HG03354 (cell line): ENCODE measurements around the gene PREX1.

Experiments
- ATAC-seq: cut with Tn5 transposase; IDR thresholded peaks from one replicate; pipeline ENCODE4 v1.9.1; 2021; ENCODE audit warnings: mild to moderate bottlenecking; ENCODE audit not compliant: unreplicated experiment, poor library complexity, severe bottlenecking

Gene PREX1

DNA sequence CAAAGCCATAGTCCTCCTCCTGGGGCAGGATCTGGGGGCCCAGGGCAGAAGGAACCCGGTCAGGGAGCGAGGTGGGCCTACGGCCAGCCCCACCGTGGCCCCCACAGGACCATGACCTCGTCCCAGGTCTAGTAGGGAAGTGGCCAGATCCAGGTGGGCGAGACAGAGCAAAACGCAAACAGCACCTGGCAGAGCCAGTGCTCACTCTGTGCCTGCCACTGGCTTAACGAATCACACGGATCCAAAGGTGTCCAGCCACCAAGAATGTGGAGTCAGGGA is 169.7 kb downstream of the PREX1 start:
- no peak for ATAC-seq

DNA sequence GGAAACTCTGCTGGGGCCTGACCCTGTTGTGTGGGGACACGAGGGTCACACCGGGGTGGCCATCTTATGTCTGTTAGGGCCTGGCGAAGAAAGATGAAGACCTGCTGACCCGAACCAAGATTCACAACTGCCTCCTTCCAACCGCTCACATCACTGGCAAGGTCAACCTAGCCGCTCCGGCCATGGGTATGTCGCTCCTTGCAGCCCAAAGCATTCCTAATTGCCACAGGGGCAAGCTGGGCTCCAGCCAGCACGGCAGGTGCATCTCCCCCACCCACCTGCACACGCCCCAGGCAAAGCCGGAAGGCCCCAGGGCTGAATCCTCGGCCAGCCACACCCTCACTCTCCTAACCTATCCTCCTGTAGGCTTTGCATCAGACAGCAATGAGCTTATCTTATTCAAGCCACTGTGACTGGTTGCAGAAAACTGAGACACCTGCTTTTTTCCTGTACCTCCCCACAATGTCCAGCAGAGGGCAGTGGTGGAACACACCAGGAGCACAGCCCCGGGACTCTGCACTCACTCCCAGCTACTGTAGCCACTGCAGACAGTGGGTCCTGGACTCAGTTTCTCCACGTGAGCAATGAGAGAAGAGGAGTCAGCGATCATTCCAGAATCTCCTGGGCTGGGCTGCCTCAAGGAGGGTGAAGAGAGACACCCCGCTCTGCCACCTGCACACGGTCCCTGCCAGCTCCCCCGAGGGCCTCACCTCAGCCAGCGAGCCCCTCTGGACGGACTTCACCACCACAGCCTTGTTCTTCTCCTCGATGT is 170.2 kb downstream of the PREX1 start:
- ATAC-seq = no peak

DNA sequence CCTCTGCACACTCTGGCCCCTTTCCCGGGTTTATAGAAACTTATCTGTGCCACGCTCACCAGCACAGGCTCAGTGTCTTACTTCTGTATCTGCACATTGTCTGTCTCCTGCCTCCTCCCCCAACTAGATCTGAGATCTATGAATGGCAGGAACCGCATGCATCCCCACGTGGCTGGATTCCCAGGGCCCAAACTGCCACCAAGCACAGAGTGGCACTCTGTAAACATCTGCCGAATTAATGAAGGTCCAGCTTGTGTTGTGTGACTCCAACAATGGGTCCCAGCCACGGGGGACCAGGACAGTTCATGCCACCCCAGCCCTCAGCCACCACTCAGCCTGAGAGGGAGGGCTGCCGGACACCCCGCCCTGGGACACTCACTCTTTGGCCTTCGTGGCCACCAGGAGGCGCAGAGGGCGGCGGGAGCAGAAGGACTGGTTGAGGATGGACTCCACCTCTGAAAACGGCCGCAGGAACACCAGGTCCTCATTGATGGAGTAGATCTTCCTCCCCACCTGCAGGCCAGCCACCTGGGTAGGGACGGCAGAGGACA is 171.1 kb downstream of the PREX1 start:
- no peak for ATAC-seq

DNA sequence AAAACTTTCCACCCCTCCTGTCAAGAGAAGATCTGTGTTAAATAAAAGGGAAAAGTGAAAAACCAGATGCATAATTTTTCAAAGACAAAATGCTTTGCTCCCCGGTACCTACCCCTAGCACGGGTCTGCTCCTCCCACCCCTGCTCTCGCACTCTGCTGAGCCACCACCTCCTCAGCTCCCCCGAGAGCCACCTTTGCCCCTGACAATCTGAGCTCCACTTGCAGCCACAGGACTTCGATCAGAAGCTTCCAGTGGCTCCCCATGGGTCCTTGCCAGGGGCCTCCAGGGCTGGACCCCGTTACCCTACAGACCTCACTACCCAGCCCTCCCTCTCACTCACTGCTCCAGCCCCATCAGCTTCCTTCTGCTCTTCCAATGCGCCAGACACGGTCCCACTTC is 171.7 kb downstream of the PREX1 start:
- no peak for ATAC-seq

DNA sequence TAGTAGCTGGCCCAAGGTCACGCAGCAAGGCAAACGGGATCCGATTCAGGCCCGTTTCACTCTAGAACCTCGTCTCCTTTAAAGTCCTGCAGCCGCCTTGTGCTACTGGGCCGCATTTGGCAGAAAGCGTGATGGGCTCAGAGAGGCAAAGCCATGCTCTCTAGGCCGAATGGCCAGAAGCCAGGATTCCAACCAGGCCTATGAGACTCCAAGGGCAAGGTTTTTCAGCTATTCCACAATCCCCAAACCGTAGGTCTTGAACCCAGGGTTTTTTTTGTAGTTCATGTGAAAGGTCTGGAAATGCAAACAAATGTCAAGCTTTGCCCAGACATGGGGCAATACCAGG is 174.1 kb downstream of the PREX1 start:
- no peak for ATAC-seq

DNA sequence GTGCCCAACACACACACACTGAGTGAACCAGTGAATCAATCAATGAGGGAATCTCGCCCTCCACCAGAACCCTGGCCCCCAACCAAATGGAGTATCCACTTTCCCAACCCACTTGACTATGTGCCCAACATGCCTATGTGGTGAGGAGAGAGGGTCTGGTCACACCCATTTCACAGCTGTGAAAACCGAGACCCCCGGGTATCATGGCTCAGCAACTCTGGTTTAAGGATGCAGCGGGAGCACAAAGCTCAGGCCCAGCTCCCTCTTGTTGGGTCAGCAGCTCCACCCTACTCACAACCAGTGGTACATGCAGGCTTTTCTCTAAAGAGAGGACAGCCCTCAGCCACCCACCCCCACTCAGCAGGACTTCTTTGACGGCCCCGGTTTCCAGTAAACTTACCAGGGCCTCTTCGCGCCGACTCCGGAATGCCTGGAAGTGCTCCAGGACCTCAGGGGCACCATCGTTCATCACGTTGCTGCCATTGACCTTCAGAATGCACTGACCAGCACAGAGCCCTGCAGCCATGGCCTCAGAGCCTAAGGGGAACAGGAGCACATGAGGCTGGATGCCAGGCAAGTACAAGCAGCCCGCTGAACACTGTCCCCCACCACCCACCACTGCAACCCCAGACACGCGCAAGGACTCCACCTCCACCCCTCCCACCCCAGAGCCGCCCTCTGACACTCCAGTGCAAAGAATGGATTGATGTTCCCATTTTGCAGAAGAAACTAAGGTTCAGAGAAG is 174.7 kb downstream of the PREX1 start:
- ATAC-seq = no peak

DNA sequence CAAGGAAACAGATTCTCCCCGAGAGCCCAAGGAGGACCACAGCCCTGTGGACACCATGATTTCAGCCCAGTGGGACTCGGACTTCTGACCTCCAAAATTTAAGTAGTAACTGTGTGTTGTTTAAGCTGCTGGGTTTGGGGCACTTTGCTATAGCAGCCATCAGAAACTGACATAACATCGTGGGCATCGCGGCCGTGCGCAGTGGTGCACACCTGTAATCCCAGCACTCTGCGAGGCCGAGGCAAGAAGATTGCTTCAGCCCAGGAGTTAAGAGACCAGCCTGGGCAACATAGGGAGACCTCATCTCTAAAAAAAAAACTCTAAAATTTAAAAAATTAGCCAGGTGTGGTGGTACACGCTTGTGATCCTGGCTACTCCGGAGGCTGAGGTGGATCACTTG is 175.8 kb downstream of the PREX1 start:
- no peak for ATAC-seq

DNA sequence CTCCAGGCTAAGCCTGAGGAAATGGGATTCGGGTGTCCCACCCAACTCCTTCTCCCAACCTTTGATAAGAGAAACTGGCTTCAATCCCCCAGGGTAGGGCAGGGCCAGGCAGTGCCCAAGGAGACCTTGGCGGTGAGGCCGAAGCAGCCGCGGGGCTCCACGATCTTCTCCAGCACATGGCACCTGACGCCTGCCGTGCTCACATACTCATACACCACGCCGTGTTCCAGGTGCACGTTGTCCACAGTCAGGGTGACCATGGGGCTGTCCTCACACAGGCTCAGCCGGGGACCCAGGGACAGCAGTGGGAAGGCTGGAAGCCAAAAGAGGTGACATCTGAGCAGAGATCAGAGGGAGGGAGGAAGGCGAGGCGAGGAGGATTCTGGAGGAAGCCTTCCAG is 176.5 kb downstream of the PREX1 start:
- no peak for ATAC-seq

DNA sequence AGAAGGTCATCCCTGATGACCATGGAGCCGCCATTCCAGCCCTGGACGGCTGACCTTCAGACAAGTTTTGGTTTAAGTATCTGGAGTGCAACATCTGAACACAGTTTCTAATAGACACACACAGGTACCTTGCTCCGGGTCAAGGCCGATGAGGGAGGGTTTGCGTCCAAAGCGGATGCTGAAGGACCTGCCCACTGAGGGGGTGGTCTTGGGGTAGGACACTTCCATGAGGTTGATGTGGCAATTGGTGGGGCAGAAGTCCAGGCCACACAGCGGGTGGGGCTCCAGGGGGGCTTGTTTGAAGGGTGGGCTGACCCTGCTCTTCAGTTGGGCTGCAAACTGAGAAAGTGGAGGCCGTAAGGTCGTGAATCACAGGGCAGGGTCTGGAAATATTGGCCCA is 177.9 kb downstream of the PREX1 start:
- no peak for ATAC-seq

DNA sequence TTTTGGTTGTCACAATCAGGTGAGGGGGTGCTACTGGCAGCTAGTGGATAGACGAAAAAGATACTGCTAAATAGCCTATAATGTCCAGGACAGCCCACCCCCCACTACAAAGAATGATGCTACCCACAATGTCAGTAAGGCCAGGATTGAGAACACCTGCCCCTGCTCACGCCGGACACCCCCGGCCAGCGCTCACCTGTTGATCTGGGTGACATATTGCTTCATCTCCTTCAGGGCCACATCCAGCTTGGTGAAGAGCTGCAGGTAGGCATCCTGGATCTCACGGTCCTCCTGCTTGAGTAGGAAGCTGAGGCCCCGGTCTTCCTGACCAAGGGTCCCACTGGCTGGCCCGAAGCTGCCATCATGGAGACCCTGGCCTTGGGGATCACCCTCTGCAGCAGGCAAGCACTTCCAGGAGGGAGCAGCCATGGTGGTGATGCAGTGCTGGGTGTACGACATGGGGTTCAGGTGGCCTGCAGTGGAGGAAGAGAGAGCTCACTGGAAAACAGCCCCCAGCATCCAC is 178.6 kb downstream of the PREX1 start:
- ATAC-seq = no peak

DNA sequence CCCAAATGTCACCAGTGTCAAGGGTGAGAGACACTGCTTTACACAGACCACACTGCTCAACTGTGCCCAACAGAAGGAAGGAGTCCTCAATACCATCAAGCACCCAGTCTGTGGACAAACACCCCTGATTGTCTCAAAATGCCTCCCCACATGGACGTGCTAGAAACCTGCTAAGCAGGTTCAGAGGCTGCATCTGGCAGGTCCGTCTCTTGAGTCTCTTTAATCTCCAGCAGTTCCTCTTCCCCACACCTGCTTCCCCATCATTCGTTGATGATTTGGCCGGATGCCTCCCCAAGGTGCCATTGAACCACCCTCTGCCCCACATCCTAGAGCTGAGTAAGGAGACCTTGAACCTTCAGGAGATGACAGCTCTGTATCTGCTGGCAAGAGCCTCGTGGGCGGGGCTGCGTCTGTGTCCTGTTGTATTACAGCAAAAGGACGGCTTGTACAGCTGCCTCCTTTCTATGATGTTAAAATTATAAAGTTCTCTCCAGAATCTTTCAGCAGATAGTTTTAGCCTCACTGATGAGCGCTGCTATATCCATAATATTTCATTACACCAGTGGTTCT is 179.2 kb downstream of the PREX1 start:
- ATAC-seq = no peak

DNA sequence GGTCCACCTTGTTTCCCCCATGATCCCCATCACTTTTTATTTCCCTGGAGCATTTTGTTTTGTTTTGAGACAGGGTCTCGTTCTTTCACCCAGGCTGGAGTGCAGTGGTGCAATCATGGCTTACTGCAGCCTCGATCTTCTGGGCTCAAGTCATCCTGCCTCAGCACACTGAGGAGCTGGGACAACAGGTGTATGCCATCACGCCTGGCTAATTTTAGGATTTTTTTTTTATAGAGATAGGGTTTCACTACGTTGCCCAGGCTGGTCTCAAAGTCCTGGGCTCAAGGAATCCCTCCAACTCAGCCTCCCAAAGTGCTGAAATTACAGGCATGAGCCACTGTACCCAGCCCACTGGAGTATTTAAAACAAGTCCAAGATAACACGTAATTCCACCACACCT is 179.9 kb downstream of the PREX1 start:
- ATAC-seq = no peak

DNA sequence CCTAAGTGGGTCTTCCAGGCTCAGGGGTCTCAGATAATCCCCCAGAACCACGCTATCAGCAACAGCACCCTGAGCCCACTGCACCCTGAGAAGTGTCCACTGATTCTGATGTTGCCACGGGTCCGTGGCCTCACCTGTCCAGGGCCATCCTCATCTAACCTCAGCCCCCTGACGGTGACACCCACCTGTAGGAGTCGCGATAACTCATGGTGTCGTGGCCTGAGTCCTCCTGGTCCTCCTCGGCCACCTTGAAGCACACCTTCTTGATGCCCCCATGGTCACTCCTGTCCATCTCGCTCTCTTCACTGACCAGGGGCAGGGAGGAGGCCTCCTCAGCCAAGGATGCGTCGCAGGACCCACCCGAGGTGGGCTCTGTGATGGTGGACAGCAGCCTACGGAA is 182.1 kb downstream of the PREX1 start:
- no peak for ATAC-seq

DNA sequence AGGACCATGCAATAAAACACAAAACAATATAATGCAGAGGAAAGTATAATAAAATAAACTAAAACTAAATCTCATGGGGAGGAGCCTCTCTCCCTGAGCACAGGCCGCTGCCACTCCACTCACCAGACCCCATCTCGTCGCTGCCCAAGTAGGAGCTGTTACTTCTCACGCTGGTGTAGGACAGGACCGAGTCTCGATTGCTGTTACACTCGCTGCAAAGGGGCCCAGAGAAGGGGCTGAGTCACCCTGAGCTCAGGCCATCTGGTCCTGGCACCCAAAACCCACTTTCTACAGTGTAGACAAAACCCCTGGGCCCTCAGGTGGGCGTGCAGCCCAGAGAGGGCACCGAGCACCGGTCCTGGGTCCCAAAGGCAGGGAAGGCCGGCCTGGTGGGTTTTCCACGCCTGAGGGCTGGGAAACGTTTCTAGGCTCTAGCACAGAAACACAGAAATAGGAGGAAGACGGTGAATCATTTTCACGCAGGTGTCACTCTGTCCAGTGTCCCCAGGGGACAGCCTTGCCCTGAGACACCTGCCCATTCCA is 183.4 kb downstream of the PREX1 start:
- ATAC-seq = no peak

DNA sequence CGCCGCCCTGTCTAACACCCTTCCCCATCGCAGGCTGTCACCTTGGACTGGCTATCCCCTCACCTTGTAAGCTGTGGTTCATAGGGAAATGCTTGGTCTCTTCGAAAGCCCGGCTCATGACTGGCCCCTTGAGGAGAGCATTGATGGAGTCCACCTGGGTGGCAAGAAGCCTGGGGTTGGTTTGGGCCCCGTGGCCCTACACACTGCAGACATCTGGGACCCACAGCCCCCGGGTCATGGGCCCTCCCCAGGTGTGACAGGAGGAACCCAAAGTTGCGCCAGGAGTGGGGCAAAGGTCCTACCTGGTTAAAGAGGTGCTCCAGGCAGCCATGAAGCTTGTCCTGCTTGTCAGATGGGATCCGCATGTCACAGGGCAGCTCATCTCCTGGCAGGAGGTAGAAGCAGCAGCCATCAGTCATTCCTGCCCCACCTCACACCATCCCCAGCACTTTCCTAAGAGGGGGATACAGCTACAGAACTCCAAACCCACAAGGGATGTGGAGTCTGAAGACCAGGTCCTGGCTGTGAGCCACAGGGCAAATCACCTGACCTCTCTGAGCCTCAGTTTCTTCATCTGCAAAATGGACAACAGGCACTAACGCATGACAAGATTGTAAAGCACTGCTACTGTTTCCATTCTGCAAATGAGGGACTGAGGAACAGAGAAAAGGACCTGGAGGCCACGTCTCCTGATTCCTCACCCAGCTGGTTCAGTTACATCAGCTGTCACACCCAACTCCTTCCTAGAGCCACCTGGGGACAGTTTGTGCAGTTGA is 185.5 kb downstream of the PREX1 start:
- ATAC-seq = no peak

DNA sequence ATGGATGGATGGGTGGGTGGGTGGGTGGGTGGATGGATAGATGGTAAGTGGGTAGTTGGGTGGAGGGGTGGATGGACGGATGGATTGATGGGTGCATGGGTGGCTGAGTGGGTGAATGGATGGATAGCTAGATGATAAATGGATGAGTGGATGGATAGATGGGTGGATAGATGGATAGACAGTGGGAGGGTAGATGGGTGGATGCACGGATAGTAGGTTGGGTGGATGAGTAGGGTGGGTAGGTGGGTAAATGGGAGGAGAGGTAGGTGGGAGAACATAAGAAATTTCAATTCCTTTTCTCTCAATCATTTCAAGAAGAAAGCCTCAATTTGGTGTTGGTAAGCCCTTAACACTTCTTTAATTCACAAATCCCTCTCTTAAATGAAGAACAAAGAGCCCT is 186.9 kb downstream of the PREX1 start:
- no peak for ATAC-seq

DNA sequence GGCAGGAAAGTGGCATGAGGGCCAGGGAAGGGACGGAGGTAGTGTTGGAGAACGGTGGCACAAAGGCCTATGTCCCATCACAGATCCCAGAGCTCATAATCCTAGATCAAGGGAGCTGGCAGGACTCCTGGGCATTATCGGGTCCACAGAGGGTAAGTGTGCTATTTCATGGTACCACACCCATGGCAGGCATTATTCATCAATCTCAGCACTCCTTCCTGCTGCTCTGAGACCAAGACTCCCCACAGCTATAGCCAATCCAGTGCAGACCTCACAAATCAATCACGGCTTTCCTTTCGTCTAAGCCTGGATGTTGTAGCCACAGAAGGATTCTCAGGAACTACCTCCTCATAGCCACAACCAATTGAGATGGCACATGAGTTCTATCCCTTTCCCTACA is 187.9 kb downstream of the PREX1 start:
- no peak for ATAC-seq

DNA sequence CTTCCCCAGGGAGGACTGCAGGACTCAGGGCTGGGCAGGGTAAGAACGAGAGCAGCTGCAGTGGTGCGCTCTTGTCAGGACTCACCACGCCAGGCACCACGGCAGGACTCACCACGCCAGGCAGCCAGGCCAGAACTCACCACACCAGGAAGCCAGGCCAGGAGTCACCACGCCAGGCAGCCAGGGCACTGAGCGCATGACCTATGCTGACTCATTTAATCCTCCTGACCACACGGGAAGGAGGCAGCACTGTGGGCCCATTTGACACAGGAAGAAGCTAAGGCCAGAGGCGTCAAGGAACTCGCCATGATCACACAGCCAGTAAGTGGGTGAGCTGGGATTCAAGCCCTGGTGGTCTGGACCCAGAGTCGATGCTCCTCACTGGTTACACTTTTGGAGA is 189.3 kb downstream of the PREX1 start:
- no peak for ATAC-seq

DNA sequence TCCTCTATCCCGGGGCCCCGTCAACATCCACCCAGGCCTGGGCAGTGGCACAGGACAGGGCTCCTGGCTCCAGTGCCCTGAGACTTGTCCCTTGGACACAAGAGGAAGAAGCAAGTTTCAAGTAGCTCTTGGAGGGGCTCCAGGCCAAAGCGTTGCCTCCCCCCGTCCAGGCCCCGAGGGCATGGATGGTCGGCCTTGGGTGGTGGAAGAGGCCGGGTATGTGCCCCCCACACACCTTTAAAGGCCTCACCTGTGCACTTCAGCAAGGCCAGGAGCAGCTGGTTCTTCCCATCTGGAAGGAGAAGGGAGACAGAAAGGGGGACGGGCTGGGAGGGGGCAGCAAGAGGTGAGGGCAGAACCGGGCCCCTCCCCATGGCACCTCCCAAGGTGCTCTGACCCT is 190.3 kb downstream of the PREX1 start:
- ATAC-seq = no peak

DNA sequence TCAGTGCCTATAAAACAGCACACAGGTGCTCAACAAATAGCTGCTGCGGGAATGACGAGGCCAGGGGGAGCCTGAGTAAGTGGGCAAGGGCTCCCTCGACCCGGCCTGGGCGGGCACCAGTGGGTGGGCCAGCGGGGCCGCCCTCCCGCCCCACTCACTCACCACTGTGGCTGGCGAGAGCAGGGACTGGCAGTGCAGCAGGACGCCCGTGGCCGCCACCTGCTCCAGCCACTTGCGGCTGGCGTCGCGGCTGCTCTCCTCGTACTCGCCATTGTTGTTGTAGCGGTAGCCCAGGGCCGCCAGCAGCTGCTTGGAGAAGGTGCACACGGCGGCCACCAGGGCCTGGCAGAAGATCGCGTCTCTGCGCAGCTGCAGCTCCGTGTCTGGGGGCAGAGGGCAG is 191.5 kb downstream of the PREX1 start:
- no peak for ATAC-seq
